A549 (cell line): ENCODE data around the gene GLIS1. TPM values are rescaled to one million over a fixed set of nuclear protein-coding genes. Genes with fewer than 3 reads are reported as not detected.
A peak's percentile ranks its signal among the peaks of the same experiment; 100 is the strongest.

ENCODE experiments used
- ATAC-seq, 2 experiments: fragments of 200-7000 bp in 1 of 2; fragments of >200 bp in 1 of 2; cut with Nextera tagmentation in 1 of 2; cut with Tn5 transposase in 1 of 2; 3 replicates each; pipeline versions ENCODE4 v1.8.0 to v1.9.1; 2018 to 2020; ENCODE audit warnings: mild to moderate bottlenecking in 1 of 2, moderate library complexity in 1 of 2
- CTCF ChIA-PET: fragments of 300-600 bp; sonication (Branson Sonifier 250); formaldehyde crosslinking; extraction: SDS; loops from one replicate; lab custom pipeline; 2021; ENCODE audit warnings: antibody characterized with exemption, inconsistent platforms; lab: Yijun Ruan, JAX
- POLR2A ChIA-PET: fragments of 350-600 bp; formaldehyde crosslinking; extraction: SDS; loops from one replicate; lab custom pipeline; 2021; ENCODE audit warnings: antibody characterized with exemption, inconsistent platforms; lab: Yijun Ruan, JAX
- DNase-seq, 2 experiments: peaks; one replicate each; pipeline versions ENCODE4 v3.0.0 to v3.0.0-alpha.2; 2011 to 2016; ENCODE audit warnings: low read depth in 1 of 2, low spot score in 1 of 2
- FAIRE-seq: peaks from 2 replicates; lab custom pipeline; 2011; peaks lifted over from hg19 to GRCh38; lab: Jason Lieb, UNC
- H3K27ac ChIP-seq, 2 experiments: fragments of >200 bp; sonication (Bioruptor Twin); formaldehyde crosslinking; 3 replicates each; pipeline ENCODE4 v1.5.1; 2016 to 2017
- H3K4me1 ChIP-seq: fragments of >200 bp; sonication (Bioruptor Twin); formaldehyde crosslinking; 3 replicates; pipeline ENCODE4 v1.6.1; 2016
- H3K4me2 ChIP-seq: fragments of >200 bp; sonication (Bioruptor Twin); formaldehyde crosslinking; 3 replicates; pipeline ENCODE4 v1.6.1; 2016
- H3K4me3 ChIP-seq: fragments of >200 bp; sonication (Bioruptor Twin); formaldehyde crosslinking; 3 replicates; pipeline ENCODE4 v1.5.1; 2016
- H3K9me3 ChIP-seq: fragments of >200 bp; sonication (Bioruptor Twin); formaldehyde crosslinking; 3 replicates; pipeline ENCODE4 v1.6.1; 2016
- BCL3 ChIP-seq: fragments of >200 bp; sonication (Bioruptor Twin); formaldehyde crosslinking; IDR thresholded peaks from 3 replicates; pipeline ENCODE4 v1.6.1; 2016
- CEBPB ChIP-seq, 2 experiments: fragments of >200 bp in 1 of 2; sonication (Bioruptor Twin) in 1 of 2; formaldehyde crosslinking in 1 of 2; IDR thresholded peaks; 2 replicates each; pipeline ENCODE4 v1.6.1; 2012 to 2016
- CHD2 ChIP-seq: fragments of 150-350 bp; IDR thresholded peaks from 2 replicates; pipeline ENCODE4 v1.6.1; 2014; ENCODE audit warnings: low read length; ENCODE audit not compliant: partially characterized antibody
- CHD4 ChIP-seq: fragments of 200-600 bp; sonication (generic); IDR thresholded peaks from 2 replicates; pipeline ENCODE4 v1.6.1; 2016; ENCODE audit warnings: antibody characterized with exemption, mild to moderate bottlenecking, borderline replicate concordance
- FOSL2 ChIP-seq, 2 experiments: fragments of 450-650 bp in 1 of 2; fragments of >200 bp in 1 of 2; sonication (Bioruptor Twin) in 1 of 2; formaldehyde crosslinking; IDR thresholded peaks; 2 replicates each; pipeline versions ENCODE4 v1.5.0 to v1.6.1; 2016 to 2020; ENCODE audit warnings: mild to moderate bottlenecking in 1 of 2, moderate library complexity in 1 of 2
- HMGXB4 ChIP-seq: fragments of 250-450 bp; sonication (Bioruptor Pico); IDR thresholded peaks from 2 replicates; pipeline ENCODE4 v1.5.0; 2021; ENCODE audit warnings: mild to moderate bottlenecking, moderate library complexity, borderline replicate concordance
- HOXB13 ChIP-seq: fragments of 250-450 bp; sonication (Bioruptor Pico); IDR thresholded peaks from 2 replicates; pipeline ENCODE4 v1.5.0; 2020; ENCODE audit warnings: low read depth, mild to moderate bottlenecking, moderate library complexity
- HOXB5 ChIP-seq: fragments of 250-450 bp; sonication (Bioruptor Pico); IDR thresholded peaks from 2 replicates; pipeline ENCODE4 v1.5.0; 2020; ENCODE audit warnings: mild to moderate bottlenecking, moderate library complexity
- JUNB ChIP-seq: fragments of >200 bp; sonication (Bioruptor Twin); formaldehyde crosslinking; IDR thresholded peaks from 2 replicates; pipeline ENCODE4 v1.6.1; 2016
- KDM1A ChIP-seq: fragments of 200-600 bp; sonication (generic); IDR thresholded peaks from 2 replicates; pipeline ENCODE4 v1.6.1; 2016; ENCODE audit warnings: low read depth, mild to moderate bottlenecking
- MAFK ChIP-seq: fragments of 450-650 bp; IDR thresholded peaks from 2 replicates; pipeline ENCODE4 v1.6.1; 2014; ENCODE audit not compliant: partially characterized antibody
- RAD21 ChIP-seq, 2 experiments: fragments of >200 bp in 1 of 2; sonication (Bioruptor Twin) in 1 of 2; formaldehyde crosslinking in 1 of 2; IDR thresholded peaks in 1 of 2; conservative IDR thresholded peaks in 1 of 2; 2 replicates in 1 of 2; 3 replicates in 1 of 2; pipeline ENCODE4 v1.6.1; 2012 to 2018; ENCODE audit warnings: inconsistent platforms in 1 of 2
- RARB ChIP-seq: fragments of 250-450 bp; sonication (Bioruptor Pico); IDR thresholded peaks from 2 replicates; pipeline ENCODE4 v1.8.0; 2021; ENCODE audit warnings: mild to moderate bottlenecking, moderate library complexity
- RNF2 ChIP-seq: fragments of 200-600 bp; sonication (generic); IDR thresholded peaks from 2 replicates; pipeline ENCODE4 v1.6.1; 2016; ENCODE audit warnings: low read depth, mild to moderate bottlenecking, antibody characterized with exemption, moderate library complexity, borderline replicate concordance
- SREBF2 ChIP-seq: fragments of 450-650 bp; IDR thresholded peaks from 2 replicates; pipeline ENCODE4 v1.6.1; 2014; ENCODE audit warnings: mild to moderate bottlenecking, moderate library complexity
- USF2 ChIP-seq: fragments of 450-650 bp; IDR thresholded peaks from 2 replicates; pipeline ENCODE4 v1.6.1; 2014; ENCODE audit warnings: antibody characterized with exemption
- ZNF302 ChIP-seq: fragments of 250-450 bp; sonication (Bioruptor Pico); IDR thresholded peaks from 2 replicates; pipeline ENCODE4 v1.9.0; 2021; ENCODE audit warnings: inconsistent platforms, mild to moderate bottlenecking, moderate library complexity
- WGBS: methylation state at CpG from one replicate; pipeline ENCODE4 v1.1.6; 2017; ENCODE audit errors: missing lambda C conversion rate; 5-methylcytosine and 5-hydroxymethylcytosine counted together
- polyA plus RNA-seq, 4 experiments: library from polyadenylated mRNA; depleted of rRNA in 3 of 4; stranded (reverse); fragments of >200 nt; fragmentation: RNase III in 1 of 4; extraction: RNeasy Plus Mini Kit Qiagen cat#74134 plus additional on column Dnase treatment in 1 of 4; gene quantifications; 2 replicates in 3 of 4; 3 replicates in 1 of 4; pipeline ENCODE4 v1.2.3, GENCODE V29; 2011 to 2017
- TF ChIP-seq, protein P1 (sequence below): IDR thresholded peaks from 2 replicates; pipeline ENCODE4 v1.6.1; 2012
- TF ChIP-seq, protein P2 (sequence below): fragments of 250-450 bp; sonication (Bioruptor Pico); IDR thresholded peaks from 2 replicates; pipeline ENCODE4 v1.5.0; 2020; ENCODE audit warnings: low read depth, mild to moderate bottlenecking, moderate library complexity

GLIS1 gene
- polyA plus RNA-seq, 2 of the 4 experiments (the other 2 are of a cell fraction): 0.04 TPM; not detected in 1

- DNase-seq: no peak
- H3K9me3 ChIP-seq: peaks cover 8% of the 10 kb centered on the region; the same call in 1 of the 3 replicates
Measured at GRCh38 chr1:53747841-53748240, 8.9 kb upstream of the GLIS1 start.

GRCh38 chr1:53740621-53741105 is 1.7 kb upstream of the GLIS1 start:
- DNase-seq (no peak), ATAC-seq (no peak)
- POLR2A ChIA-PET: no interaction called here

More at GRCh38 chr1:53747841-53748240, 8.9 kb upstream of the GLIS1 start:
- no peak; a peak in 1 of 6 replicates for ATAC-seq
- Histone ChIP-seq H3K4me2 (no peak overlapping the region), H3K4me1 (no peaks in the 10 kb centered on the region), H3K4me3 (no peak overlapping the region), H3K27ac (no peak overlapping the region)
- CTCF ChIA-PET: no interaction called here
- POLR2A ChIA-PET: no interaction called here
- FAIRE-seq: no peak
- 64% methylated on average over 8 of the region's 8 CpGs for WGBS
- TF ChIP-seq RARB (CRISPR knock-in tag) (no peak), CEBPB (IDR thresholded peaks at IDR 0.05) (no peak), RAD21 (conservative IDR thresholded peaks at IDR 0.05 in 1 of 2, IDR thresholded peaks at IDR 0.05 in 1 of 2) (no peak), KDM1A (no peak)
- TF ChIP-seq, protein P1, sequence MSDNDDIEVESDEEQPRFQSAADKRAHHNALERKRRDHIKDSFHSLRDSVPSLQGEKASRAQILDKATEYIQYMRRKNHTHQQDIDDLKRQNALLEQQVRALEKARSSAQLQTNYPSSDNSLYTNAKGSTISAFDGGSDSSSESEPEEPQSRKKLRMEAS: no peak

GRCh38 chr1:53738205-53739108 is 507 bp downstream of the GLIS1 start:
- TF ChIP-seq CHD4 (no peak), USF2 (no peak), CHD2 (no peak), JUNB (no peak), RNF2 (peak; percentile 78; the same call in 1 of the 2 replicates), RAD21 (conservative IDR thresholded peaks at IDR 0.05 in 1 of 2, IDR thresholded peaks at IDR 0.05 in 1 of 2) (no peak), ZNF302 (CRISPR knock-in tag) (no peak), HOXB13 (no peak)
- TF ChIP-seq, all 56 proteins: peak for 1
- FAIRE-seq (no peak), ATAC-seq (peak in 1 of 2 experiments; percentile 10; a peak in 2 of 6 replicates), DNase-seq (no peak)
- Histone ChIP-seq H3K9me3 (peaks cover 15% of the 10 kb centered on the region; the same call in 1 of the 3 replicates), H3K27ac (peak overlapping the region in 1 of 2 experiments; percentile 73; a peak in 2 of 6 replicates), H3K4me2 (peak overlapping the region; percentile 94), H3K4me3 (peak overlapping the region; percentile 53), H3K4me1 (peaks cover 12% of the 10 kb centered on the region; the same call in 2 of the 3 replicates)
- CTCF ChIA-PET: no interaction called here
- 44% methylated on average over 32 of the region's 101 CpGs for WGBS
- POLR2A ChIA-PET: no interaction called here

More at GRCh38 chr1:53740621-53741105, 1.7 kb upstream of the GLIS1 start:
- Histone ChIP-seq H3K9me3 (peaks cover 17% of the 10 kb centered on the region; the same call in 1 of the 3 replicates), H3K27ac (no peak overlapping the region), H3K4me2 (no peak overlapping the region), H3K4me3 (no peak overlapping the region), H3K4me1 (peaks cover 4% of the 10 kb centered on the region; the same call in 1 of the 3 replicates)
- FAIRE-seq: no peak
- WGBS: 37% methylated on average over 5 of the region's 8 CpGs
- CTCF ChIA-PET: no interaction called here
- TF ChIP-seq MAFK (no peak), FOSL2 (IDR thresholded peaks at IDR 0.05) (no peak), FOSL2 (CRISPR knock-in tag; IDR thresholded peaks at IDR 0.05) (no peak), HMGXB4 (CRISPR knock-in tag) (no peak), JUNB (no peak), CHD2 (no peak), HOXB5 (CRISPR knock-in tag) (no peak), ZNF302 (CRISPR knock-in tag) (no peak), SREBF2 (no peak), HOXB13 (no peak), BCL3 (no peak)
- TF ChIP-seq, protein P2, sequence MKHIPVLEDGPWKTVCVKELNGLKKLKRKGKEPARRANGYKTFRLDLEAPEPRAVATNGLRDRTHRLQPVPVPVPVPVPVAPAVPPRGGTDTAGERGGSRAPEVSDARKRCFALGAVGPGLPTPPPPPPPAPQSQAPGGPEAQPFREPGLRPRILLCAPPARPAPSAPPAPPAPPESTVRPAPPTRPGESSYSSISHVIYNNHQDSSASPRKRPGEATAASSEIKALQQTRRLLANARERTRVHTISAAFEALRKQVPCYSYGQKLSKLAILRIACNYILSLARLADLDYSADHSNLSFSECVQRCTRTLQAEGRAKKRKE: no peak
